HG03442 (cell line): ENCODE results near the gene SOBP.

Source experiments
- ATAC-seq: cut with Tn5 transposase; IDR thresholded peaks from one replicate; pipeline ENCODE4 v1.9.1; 2021; ENCODE audit warnings: mild to moderate bottlenecking, moderate library complexity; ENCODE audit not compliant: unreplicated experiment

The SOBP gene

GRCh38 chr6:107707346-107708275 lies 217.7 kb downstream of the SOBP start:
- ATAC-seq: no peak

- ATAC-seq: no peak
These were observed 218.5 kb downstream of the SOBP start for GRCh38 chr6:107708435-107708834.

- ATAC-seq: no peak
These were observed 219.4 kb downstream of the SOBP start for GRCh38 chr6:107709341-107709740.
